Fibroblast of villous mesenchyme (primary cell): ENCODE data around the gene CARM1. TPM values are rescaled to one million over a fixed set of nuclear protein-coding genes. Genes with fewer than 3 reads are reported as not detected.
A peak's percentile ranks its signal among the peaks of the same experiment; 100 is the strongest.

Source experiments
- DNase-seq: peaks from one replicate; pipeline ENCODE4 v3.0.0-alpha.2; 2010; ENCODE audit warnings: low read depth
- H3K4me3 ChIP-seq: 2 replicates; pipeline ENCODE4 v1.5.1; 2011; ENCODE audit warnings: low read depth, mild to moderate bottlenecking, low read length
- total RNA-seq: library from RNA; depleted of rRNA; stranded (reverse); fragments of >200 nt; gene quantifications from 2 replicates; pipeline ENCODE4 v1.2.3, GENCODE V29; 2012
- TF ChIP-seq, protein P1 (sequence below): IDR thresholded peaks from 2 replicates; pipeline ENCODE4 v1.5.1; 2012; ENCODE audit warnings: low read depth, mild to moderate bottlenecking, low read length; ENCODE audit not compliant: insufficient read depth

Gene CARM1
- total RNA-seq, 1 donor: 38.0 TPM

DNA sequence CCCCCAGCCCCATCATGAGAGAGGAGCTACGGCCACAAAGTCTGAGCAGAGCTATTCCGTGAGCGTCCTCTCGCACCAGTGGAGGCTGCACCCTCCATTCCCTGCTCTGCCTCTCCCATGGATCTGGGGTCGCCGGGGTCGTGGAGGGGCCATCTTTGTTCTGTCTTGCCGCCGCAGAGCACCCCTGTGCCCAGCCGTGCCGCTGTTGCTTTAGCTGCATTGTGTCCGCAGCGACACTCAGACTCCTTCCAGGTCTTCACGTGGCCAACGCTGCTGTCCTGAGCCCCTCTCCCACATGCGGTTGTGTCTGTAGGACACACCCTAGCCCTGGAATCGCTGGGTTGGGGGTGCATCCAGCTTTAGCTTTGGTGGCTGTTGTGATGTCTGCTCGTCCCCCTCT, 41.3 kb downstream of the CARM1 start:
- no peak for DNase-seq
- TF ChIP-seq, protein P1, sequence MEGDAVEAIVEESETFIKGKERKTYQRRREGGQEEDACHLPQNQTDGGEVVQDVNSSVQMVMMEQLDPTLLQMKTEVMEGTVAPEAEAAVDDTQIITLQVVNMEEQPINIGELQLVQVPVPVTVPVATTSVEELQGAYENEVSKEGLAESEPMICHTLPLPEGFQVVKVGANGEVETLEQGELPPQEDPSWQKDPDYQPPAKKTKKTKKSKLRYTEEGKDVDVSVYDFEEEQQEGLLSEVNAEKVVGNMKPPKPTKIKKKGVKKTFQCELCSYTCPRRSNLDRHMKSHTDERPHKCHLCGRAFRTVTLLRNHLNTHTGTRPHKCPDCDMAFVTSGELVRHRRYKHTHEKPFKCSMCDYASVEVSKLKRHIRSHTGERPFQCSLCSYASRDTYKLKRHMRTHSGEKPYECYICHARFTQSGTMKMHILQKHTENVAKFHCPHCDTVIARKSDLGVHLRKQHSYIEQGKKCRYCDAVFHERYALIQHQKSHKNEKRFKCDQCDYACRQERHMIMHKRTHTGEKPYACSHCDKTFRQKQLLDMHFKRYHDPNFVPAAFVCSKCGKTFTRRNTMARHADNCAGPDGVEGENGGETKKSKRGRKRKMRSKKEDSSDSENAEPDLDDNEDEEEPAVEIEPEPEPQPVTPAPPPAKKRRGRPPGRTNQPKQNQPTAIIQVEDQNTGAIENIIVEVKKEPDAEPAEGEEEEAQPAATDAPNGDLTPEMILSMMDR: no peak
- H3K4me3 ChIP-seq: no peak overlapping the region

DNA sequence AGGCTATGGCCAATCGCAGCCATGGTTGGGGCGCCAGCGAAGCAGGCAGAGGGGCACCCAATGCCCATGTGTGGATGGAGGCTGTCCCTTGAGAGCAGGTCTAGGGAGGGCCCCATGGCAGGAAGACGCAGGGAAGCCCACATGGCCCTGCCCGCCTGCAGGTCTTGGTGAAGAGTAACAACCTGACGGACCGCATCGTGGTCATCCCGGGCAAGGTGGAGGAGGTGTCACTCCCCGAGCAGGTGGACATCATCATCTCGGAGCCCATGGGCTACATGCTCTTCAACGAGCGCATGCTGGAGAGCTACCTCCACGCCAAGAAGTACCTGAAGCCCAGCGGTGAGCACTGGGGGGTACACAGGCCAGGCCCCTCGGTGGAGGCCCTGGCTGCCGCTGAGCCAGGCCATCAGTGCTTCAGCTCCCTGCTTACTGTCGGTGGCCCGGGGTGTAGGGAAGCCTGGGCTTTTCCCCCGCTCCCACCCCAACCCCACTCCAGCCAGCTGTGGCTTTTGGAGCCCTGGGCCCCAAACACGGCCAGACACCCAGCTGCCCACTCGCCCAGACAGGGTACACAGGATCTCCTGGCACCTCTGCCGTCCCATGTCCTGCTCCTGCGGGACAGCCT, 42.5 kb downstream of the CARM1 start:
- no peak overlapping the region for H3K4me3 ChIP-seq
- TF ChIP-seq, protein P1: no peak
- DNase-seq: no peak

DNA sequence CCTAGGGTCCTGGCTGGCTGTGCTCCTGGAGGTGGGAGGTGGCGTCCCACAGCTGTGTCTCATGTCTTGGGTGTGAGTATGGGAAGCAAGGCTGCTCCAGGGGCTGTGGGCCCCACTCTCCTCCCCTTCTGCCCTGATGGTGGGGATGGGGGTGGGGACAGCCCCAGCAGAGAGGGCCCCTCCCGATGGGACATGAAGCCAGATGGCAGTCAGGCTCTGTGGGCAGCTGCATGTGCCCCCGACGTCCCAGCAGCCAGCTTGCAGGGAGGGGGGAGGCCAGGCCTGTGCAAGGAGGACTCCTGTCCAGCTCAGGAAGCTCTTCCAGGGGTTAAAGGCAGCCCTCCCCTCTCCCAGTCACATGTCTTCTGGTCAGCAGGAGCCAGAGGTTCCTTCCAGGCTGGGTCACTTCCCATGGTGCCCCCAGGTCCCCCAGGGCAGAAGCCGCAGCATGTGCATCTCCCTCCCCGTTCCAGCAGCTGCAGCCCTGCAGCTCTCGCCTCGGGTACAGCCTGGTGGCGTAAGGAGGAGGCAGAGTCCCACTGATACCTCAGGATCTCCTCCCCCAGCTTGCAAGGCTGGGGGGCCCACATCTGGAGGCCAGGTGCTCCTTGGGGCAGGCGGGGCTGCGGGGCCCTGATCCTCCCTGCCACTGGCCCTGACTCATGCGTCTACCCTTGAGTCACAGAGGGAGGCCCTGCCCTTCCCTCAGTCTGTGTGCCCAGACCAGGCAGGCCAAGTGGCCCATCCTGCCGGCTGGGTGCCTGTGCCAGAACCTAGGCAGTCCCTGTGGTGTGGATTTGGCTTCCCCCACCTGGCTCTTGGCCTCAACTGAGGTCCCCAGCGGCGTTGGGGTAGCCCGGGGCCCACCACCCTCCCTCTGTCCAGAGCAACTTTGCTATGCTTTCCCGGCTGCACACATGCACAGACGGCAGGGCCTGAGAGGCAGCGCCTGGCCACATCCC, 44.1 kb downstream of the CARM1 start:
- peak; percentile 95 for DNase-seq
- no peak overlapping the region for H3K4me3 ChIP-seq
- TF ChIP-seq, protein P1: peak; percentile 52

DNA sequence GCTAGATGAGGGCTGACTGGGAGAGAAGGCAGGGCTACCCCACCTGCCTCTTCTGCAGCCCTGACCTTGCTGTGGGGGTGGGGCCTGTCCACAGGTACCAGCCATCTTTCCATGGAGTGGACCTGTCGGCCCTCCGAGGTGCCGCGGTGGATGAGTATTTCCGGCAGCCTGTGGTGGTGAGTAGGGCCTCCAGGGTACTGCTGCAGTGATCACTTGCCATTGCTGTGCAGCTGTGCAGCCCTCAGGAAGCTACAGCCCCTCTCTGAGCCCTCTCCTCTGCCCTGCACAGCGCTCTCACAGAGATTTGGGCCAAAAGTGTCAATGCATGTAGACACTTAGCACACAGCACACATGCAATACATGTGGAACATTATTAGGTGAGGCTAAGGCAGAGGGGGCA, 45.2 kb downstream of the CARM1 start:
- H3K4me3 ChIP-seq: no peak overlapping the region
- TF ChIP-seq, protein P1: no peak
- DNase-seq: no peak

DNA sequence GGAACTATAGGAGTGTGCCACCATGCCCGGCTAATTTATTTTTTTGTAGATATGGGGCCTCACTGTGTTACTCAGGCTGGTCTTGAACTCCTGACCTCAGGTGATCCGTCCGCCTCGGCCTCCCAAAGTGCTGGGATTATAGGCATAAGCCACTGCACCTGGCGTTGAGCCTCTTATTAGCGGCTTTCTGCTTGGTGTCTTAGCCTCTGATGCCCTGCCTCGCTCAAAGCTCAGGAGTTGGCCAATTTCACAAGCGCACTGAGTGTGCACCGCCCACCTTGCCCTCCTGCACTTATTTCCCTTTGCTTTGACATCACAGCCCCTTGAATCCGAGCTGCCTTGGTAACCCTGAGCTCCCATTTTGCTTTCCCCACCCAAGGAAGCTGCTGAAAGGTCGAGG, 47.0 kb downstream of the CARM1 start:
- no peak for DNase-seq
- H3K4me3 ChIP-seq: no peak overlapping the region
- TF ChIP-seq, protein P1: no peak

DNA sequence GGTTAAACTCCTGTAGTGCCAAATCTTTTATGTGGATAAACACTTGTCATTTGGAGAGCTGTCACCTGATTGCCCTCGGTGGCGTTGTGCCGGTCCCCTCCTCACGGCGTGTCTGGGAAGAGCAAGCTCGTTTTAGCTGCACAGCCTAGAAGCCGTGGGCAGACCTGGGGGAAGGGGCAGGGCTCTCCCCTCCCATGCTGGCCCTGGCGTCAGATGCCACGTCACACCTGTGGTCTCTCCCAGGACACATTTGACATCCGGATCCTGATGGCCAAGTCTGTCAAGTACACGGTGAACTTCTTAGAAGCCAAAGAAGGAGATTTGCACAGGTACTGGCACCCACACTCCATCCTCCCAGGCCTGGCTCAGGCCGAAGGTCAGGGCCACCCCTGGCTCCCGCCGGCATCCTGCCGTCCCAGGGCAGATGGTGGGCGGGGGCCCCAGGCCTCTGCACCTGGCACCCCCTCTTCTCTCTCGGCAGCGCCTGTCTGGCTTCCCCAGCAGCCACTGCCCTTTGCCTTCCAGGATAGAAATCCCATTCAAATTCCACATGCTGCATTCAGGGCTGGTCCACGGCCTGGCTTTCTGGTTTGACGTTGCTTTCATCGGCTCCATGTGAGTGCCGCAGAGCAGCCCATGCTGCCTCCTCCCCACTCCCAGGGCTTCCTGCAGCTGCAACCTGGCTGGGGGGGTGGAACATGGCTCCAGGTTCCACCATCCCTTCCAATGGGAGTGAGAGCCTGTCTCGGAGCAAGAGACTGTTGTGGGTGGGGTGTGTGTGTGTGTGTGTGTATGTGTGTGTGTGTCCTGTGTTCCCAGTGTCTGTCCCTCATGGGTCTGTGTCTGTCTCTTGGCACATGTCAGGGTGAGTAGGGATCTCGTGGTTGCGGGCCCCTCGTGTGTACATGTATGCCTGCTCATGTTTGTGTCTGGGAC, 48.3 kb downstream of the CARM1 start:
- no peak overlapping the region for H3K4me3 ChIP-seq
- TF ChIP-seq, protein P1: no peak
- no peak for DNase-seq
